Coronary artery (tissue), 2 donors: ENCODE data around the gene MGAT3.

Experiments
- DNase-seq: peaks from one replicate; pipeline ENCODE4 v3.0.0-alpha.2; 2017; ENCODE audit warnings: low spot score
- H3K27ac ChIP-seq, 2 donors: fragments of 200-600 bp; sonication (generic); one replicate each; pipeline ENCODE4 v1.5.1; 2016 to 2019
- H3K4me3 ChIP-seq: fragments of 200-600 bp; sonication (generic); 2 replicates; pipeline ENCODE4 v1.5.1; 2016; ENCODE audit warnings: mild to moderate bottlenecking, moderate library complexity
- CTCF ChIP-seq: fragments of 200-600 bp; sonication (generic); IDR thresholded peaks from one replicate; pipeline ENCODE4 v1.5.1; 2019; ENCODE audit warnings: antibody characterized with exemption

The MGAT3 gene

GRCh38 chr22:39477542-39477941 is 20.7 kb downstream of the MGAT3 start:
- Histone ChIP-seq H3K27ac (no peak overlapping the region), H3K4me3 (no peak overlapping the region)
- TF ChIP-seq CTCF, result no peak
- no peak for DNase-seq

- Histone ChIP-seq H3K27ac (no peak overlapping the region), H3K4me3 (no peak overlapping the region)
- TF ChIP-seq CTCF, result no peak
- no peak for DNase-seq
Observed at GRCh38 chr22:39478441-39478850, 21.6 kb downstream of the MGAT3 start.

GRCh38 chr22:39479254-39479653 is 22.4 kb downstream of the MGAT3 start:
- Histone ChIP-seq H3K27ac (no peak overlapping the region), H3K4me3 (no peak overlapping the region)
- no peak for TF ChIP-seq CTCF
- no peak for DNase-seq

GRCh38 chr22:39480557-39480956 is 23.7 kb downstream of the MGAT3 start:
- Histone ChIP-seq H3K27ac (no peak overlapping the region), H3K4me3 (no peak overlapping the region)
- no peak for TF ChIP-seq CTCF
- DNase-seq, result no peak

- no peak for DNase-seq
- no peak overlapping the region for H3K4me3 ChIP-seq
- no peak for TF ChIP-seq CTCF
- no peak overlapping the region for H3K27ac ChIP-seq
Observed at GRCh38 chr22:39481054-39481453, 24.2 kb downstream of the MGAT3 start.

GRCh38 chr22:39481595-39481994 is 24.8 kb downstream of the MGAT3 start:
- DNase-seq, result no peak
- Histone ChIP-seq H3K27ac (no peak overlapping the region), H3K4me3 (no peak overlapping the region)
- no peak for TF ChIP-seq CTCF

- H3K4me3 ChIP-seq, result no peak overlapping the region
- DNase-seq, result no peak
- H3K27ac ChIP-seq, result no peak overlapping the region
- no peak for TF ChIP-seq CTCF
Observed at GRCh38 chr22:39482768-39483167, 26.0 kb downstream of the MGAT3 start.
